HUES48 (cell line): ENCODE results near the gene SPATA4.
A peak's percentile ranks its signal among the peaks of the same experiment; 100 is the strongest.

Experiments used
- H3K27ac ChIP-seq: one replicate; pipeline ENCODE4 v1.7.0; 2013; ENCODE audit warnings: low read depth, low read length, inconsistent platforms
- H3K27me3 ChIP-seq: 2 replicates; pipeline ENCODE4 v1.6.1; 2013; ENCODE audit warnings: mild to moderate bottlenecking, low read length; ENCODE audit not compliant: control insufficient read depth, insufficient read depth
- H3K36me3 ChIP-seq: 2 replicates; pipeline ENCODE4 v1.6.1; 2013; ENCODE audit warnings: low read length; ENCODE audit not compliant: control insufficient read depth, insufficient read depth
- H3K4me1 ChIP-seq: 2 replicates; pipeline ENCODE4 v1.6.1; 2013; ENCODE audit warnings: mild to moderate bottlenecking, low read length; ENCODE audit not compliant: control insufficient read depth, insufficient read depth
- H3K4me3 ChIP-seq: 2 replicates; pipeline ENCODE4 v1.5.1; 2013; ENCODE audit warnings: mild to moderate bottlenecking, low read depth, low read length
- H3K9ac ChIP-seq: 2 replicates; pipeline ENCODE4 v1.6.1; 2013; ENCODE audit warnings: mild to moderate bottlenecking, low read depth, low read length, moderate library complexity
- H3K9me3 ChIP-seq: 2 replicates; pipeline ENCODE4 v1.6.1; 2013; ENCODE audit warnings: low read length; ENCODE audit not compliant: control insufficient read depth, insufficient read depth

Gene SPATA4

GRCh38 chr4:176189891-176190795 is 5.2 kb downstream of the SPATA4 start:
- Histone ChIP-seq H3K27ac (no peak overlapping the region), H3K9me3 (no peaks in the 10 kb centered on the region), H3K36me3 (no peaks in the 10 kb centered on the region), H3K27me3 (no peaks in the 10 kb centered on the region), H3K4me1 (peaks cover 43% of the 10 kb centered on the region), H3K9ac (no peak overlapping the region), H3K4me3 (no peak overlapping the region)

GRCh38 chr4:176188654-176189053 is 6.7 kb downstream of the SPATA4 start:
- no peak overlapping the region for H3K4me3 ChIP-seq
- H3K9ac ChIP-seq: no peak overlapping the region
- no peaks in the 10 kb centered on the region for H3K36me3 ChIP-seq
- H3K27me3 ChIP-seq: no peaks in the 10 kb centered on the region
- no peaks in the 10 kb centered on the region for H3K9me3 ChIP-seq
- H3K4me1 ChIP-seq: peaks cover 38% of the 10 kb centered on the region
- H3K27ac ChIP-seq: no peak overlapping the region

- no peaks in the 10 kb centered on the region for H3K36me3 ChIP-seq
- no peaks in the 10 kb centered on the region for H3K27me3 ChIP-seq
- H3K4me1 ChIP-seq: peaks cover 33% of the 10 kb centered on the region
- H3K4me3 ChIP-seq: no peak overlapping the region
- no peak overlapping the region for H3K27ac ChIP-seq
- no peaks in the 10 kb centered on the region for H3K9me3 ChIP-seq
- H3K9ac ChIP-seq: no peak overlapping the region
Measured at GRCh38 chr4:176187624-176188023, 7.8 kb downstream of the SPATA4 start.

- Histone ChIP-seq H3K27me3 (no peaks in the 10 kb centered on the region), H3K9ac (no peak overlapping the region), H3K9me3 (no peaks in the 10 kb centered on the region), H3K4me1 (peaks cover 33% of the 10 kb centered on the region), H3K27ac (peak overlapping the region; percentile 91), H3K4me3 (no peak overlapping the region), H3K36me3 (no peaks in the 10 kb centered on the region)
Measured at GRCh38 chr4:176186671-176187395, 8.6 kb downstream of the SPATA4 start.

- Histone ChIP-seq H3K27me3 (no peaks in the 10 kb centered on the region), H3K36me3 (no peaks in the 10 kb centered on the region), H3K27ac (peak overlapping the region; percentile 91), H3K9me3 (no peaks in the 10 kb centered on the region), H3K9ac (no peak overlapping the region), H3K4me1 (peaks cover 31% of the 10 kb centered on the region), H3K4me3 (no peak overlapping the region)
Measured at GRCh38 chr4:176186067-176186466, 9.3 kb downstream of the SPATA4 start.

GRCh38 chr4:176185051-176185450 is 10.3 kb downstream of the SPATA4 start:
- Histone ChIP-seq H3K36me3 (no peaks in the 10 kb centered on the region), H3K4me3 (no peak overlapping the region), H3K27ac (no peak overlapping the region), H3K4me1 (peaks cover 28% of the 10 kb centered on the region), H3K9me3 (no peaks in the 10 kb centered on the region), H3K27me3 (no peaks in the 10 kb centered on the region), H3K9ac (no peak overlapping the region)

- no peak overlapping the region for H3K9ac ChIP-seq
- H3K9me3 ChIP-seq: no peaks in the 10 kb centered on the region
- no peak overlapping the region for H3K27ac ChIP-seq
- no peaks in the 10 kb centered on the region for H3K4me1 ChIP-seq
- H3K4me3 ChIP-seq: no peak overlapping the region
- H3K27me3 ChIP-seq: no peaks in the 10 kb centered on the region
- no peaks in the 10 kb centered on the region for H3K36me3 ChIP-seq
Measured at GRCh38 chr4:176163041-176163440, 32.3 kb downstream of the SPATA4 start.

GRCh38 chr4:176156656-176157055 is 38.7 kb downstream of the SPATA4 start:
- Histone ChIP-seq H3K9me3 (no peaks in the 10 kb centered on the region), H3K4me3 (no peak overlapping the region), H3K27me3 (no peaks in the 10 kb centered on the region), H3K4me1 (no peaks in the 10 kb centered on the region), H3K27ac (no peak overlapping the region), H3K9ac (no peak overlapping the region), H3K36me3 (no peaks in the 10 kb centered on the region)

- Histone ChIP-seq H3K4me1 (no peaks in the 10 kb centered on the region), H3K36me3 (no peaks in the 10 kb centered on the region), H3K27ac (no peak overlapping the region), H3K9ac (no peak overlapping the region), H3K27me3 (no peaks in the 10 kb centered on the region), H3K9me3 (no peaks in the 10 kb centered on the region), H3K4me3 (no peak overlapping the region)
Measured at GRCh38 chr4:176153124-176153523, 42.3 kb downstream of the SPATA4 start.

GRCh38 chr4:176150704-176151103 is 44.7 kb downstream of the SPATA4 start:
- Histone ChIP-seq H3K27ac (no peak overlapping the region), H3K4me3 (no peak overlapping the region), H3K36me3 (no peaks in the 10 kb centered on the region), H3K4me1 (no peaks in the 10 kb centered on the region), H3K9ac (no peak overlapping the region), H3K9me3 (no peaks in the 10 kb centered on the region), H3K27me3 (no peaks in the 10 kb centered on the region)

- H3K9me3 ChIP-seq: no peaks in the 10 kb centered on the region
- H3K4me1 ChIP-seq: no peaks in the 10 kb centered on the region
- no peaks in the 10 kb centered on the region for H3K36me3 ChIP-seq
- H3K27ac ChIP-seq: no peak overlapping the region
- H3K9ac ChIP-seq: no peak overlapping the region
- no peak overlapping the region for H3K4me3 ChIP-seq
- no peaks in the 10 kb centered on the region for H3K27me3 ChIP-seq
Measured at GRCh38 chr4:176150356-176150682, 45.1 kb downstream of the SPATA4 start.
